ENCODE data around the gene MLH1.

The MLH1 gene

GRCh38 chr3:37097776-37098175, 104.5 kb downstream of the MLH1 start:
- no peak for DNase-seq

GRCh38 chr3:37098884-37099283, 105.6 kb downstream of the MLH1 start:
- no peak for DNase-seq

GRCh38 chr3:37099469-37099868, 106.2 kb downstream of the MLH1 start:
- DNase-seq = no peak

- no peak for DNase-seq
Measured at GRCh38 chr3:37100411-37100810, 107.1 kb downstream of the MLH1 start.
